Gastrocnemius medialis (tissue), 4 donors: ENCODE measurements around the gene UBA3.

Experiments
- CTCF ChIP-seq, 5 experiments: fragments of 450-650 bp in 3 of 5; fragments of 200-600 bp in 2 of 5; sonication (generic) in 2 of 5; IDR thresholded peaks in 4 of 5; conservative IDR thresholded peaks in 1 of 5; 1 replicate in 4 of 5; 2 replicates in 1 of 5; pipeline ENCODE4 v1.5.1; 2016 to 2019; ENCODE audit warnings: antibody characterized with exemption in 5 of 5, mild to moderate bottlenecking in 3 of 5, moderate library complexity in 3 of 5
- POLR2A ChIP-seq, 2 donors: fragments of 450-650 bp; IDR thresholded peaks; one replicate each; pipeline ENCODE4 v1.6.1; 2017; ENCODE audit warnings: antibody characterized with exemption in 2 of 2, mild to moderate bottlenecking in 2 of 2, moderate library complexity in 2 of 2

DNA sequence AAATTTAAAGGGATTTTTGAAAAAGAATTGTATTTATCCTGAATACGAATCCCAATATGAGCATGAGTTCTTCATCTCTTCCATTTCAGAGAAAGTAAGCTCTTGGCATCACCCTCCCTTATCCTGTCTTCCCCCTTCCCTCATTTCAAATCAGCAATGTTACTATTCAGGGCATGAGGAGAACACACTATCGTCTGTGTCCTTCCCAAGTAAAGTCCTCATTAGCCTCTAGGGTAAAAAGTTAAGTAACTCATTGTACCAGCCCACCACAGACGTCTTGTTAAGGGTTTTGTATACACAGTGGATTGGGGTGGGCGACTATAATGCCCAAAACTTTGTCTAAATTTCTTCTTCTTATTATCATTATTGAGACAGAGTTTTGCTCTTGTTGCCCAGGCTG lies 19.4 kb upstream of the UBA3 start:
- TF ChIP-seq POLR2A (IDR thresholded peaks at IDR 0.05), result no peak
- TF ChIP-seq CTCF (IDR thresholded peaks at IDR 0.05 in 4 of 5, conservative IDR thresholded peaks at IDR 0.05 in 1 of 5), result no peak
